Tibial nerve (tissue), 4 donors: ENCODE measurements around the gene SHISAL2A. TPM values are rescaled to one million over a fixed set of nuclear protein-coding genes. Genes with fewer than 3 reads are reported as not detected.

Experiments used
- DNase-seq, 2 donors: peaks; one replicate each; pipeline ENCODE4 v3.0.0-alpha.2; 2019; ENCODE audit warnings: low spot score in 2 of 2
- H3K27ac ChIP-seq, 4 donors: fragments of 200-600 bp; sonication (generic) in 3 of 4; one replicate each; pipeline ENCODE4 v1.5.1; 2017 to 2019; ENCODE audit warnings: mild to moderate bottlenecking in 1 of 4
- H3K27me3 ChIP-seq, 2 donors: fragments of 200-600 bp; sonication (generic) in 1 of 2; one replicate each; pipeline versions ENCODE4 v1.5.1 to v1.6.0; 2017 to 2019
- H3K36me3 ChIP-seq, 3 donors: fragments of 200-600 bp; sonication (generic); one replicate each; pipeline ENCODE4 v1.5.1; 2018 to 2019
- H3K4me1 ChIP-seq, 4 donors: fragments of 200-600 bp; sonication (generic) in 3 of 4; one replicate each; pipeline ENCODE4 v1.5.1; 2017 to 2019
- H3K4me3 ChIP-seq, 4 donors: fragments of 200-600 bp; sonication (generic) in 3 of 4; one replicate each; pipeline ENCODE4 v1.5.1; 2017 to 2019; ENCODE audit warnings: mild to moderate bottlenecking in 1 of 4, moderate library complexity in 1 of 4
- H3K9me3 ChIP-seq, 4 donors: fragments of 200-600 bp; sonication (generic) in 3 of 4; one replicate each; pipeline ENCODE4 v1.5.1; 2017 to 2019
- EP300 ChIP-seq, 2 donors: sonication (generic); formaldehyde crosslinking; IDR thresholded peaks; one replicate each; pipeline ENCODE4 v1.6.1; 2017; ENCODE audit warnings: antibody characterized with exemption in 2 of 2, mild to moderate bottlenecking in 1 of 2
- POLR2A ChIP-seq, 2 donors: fragments of 450-650 bp; IDR thresholded peaks; one replicate each; pipeline ENCODE4 v1.6.1; 2017; ENCODE audit warnings: antibody characterized with exemption in 2 of 2, mild to moderate bottlenecking in 2 of 2, moderate library complexity in 2 of 2
- WGBS, 2 donors: methylation state at CpG; one replicate each; pipeline ENCODE4 v1.1.5; 2018; 5-methylcytosine and 5-hydroxymethylcytosine counted together
- total RNA-seq, 4 donors: library from RNA; depleted of rRNA; stranded (reverse); fragments of >200 nt; gene quantifications; one replicate each; pipeline ENCODE4 v1.1.0, GENCODE V29; 2016
- TF ChIP-seq, protein P1 (sequence below), 5 experiments: fragments of 200-600 bp in 3 of 5; fragments of 450-650 bp in 2 of 5; sonication (generic) in 3 of 5; IDR thresholded peaks; one replicate each; pipeline ENCODE4 v1.5.1; 2016 to 2019; ENCODE audit warnings: antibody characterized with exemption in 5 of 5, mild to moderate bottlenecking in 3 of 5, moderate library complexity in 2 of 5

SHISAL2A gene
- total RNA-seq, 4 donors from 2014 or later, result 1.2 to 1.9 TPM; not detected in 2

DNA sequence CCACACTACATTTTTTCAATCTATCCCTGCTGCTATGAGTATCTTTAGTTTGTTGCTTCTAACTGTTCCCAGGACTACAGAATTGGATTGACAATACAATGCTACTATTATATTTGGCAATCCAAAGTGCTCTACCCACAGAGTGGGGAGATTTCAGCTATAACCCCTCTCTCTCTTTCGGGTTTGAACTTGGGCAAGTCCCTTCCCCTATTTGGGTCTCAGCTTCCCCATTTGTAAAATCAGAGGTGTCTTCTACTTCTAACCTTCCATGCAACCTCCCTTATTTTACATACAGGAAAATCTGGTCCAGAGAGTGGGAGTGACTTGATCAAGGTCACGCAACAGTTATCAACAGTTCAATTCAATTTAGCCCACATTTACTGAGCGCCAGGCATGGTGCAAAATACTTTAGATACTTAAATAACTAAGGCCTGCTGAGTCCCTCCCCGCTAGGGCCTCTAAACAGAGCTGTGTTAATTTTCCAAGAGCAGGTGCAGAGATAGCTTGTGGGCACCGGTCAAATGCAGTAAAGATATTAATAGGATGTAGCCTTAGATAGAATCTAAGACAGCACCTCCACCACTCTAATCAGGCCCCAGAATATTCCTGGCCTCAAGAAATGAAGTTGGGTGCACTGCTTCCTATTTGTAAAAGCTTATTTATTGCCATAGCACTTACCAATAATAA, 40.2 kb upstream of the SHISAL2A start:
- Histone ChIP-seq H3K36me3 (no peaks in the 10 kb centered on the region), H3K9me3 (no peaks in the 10 kb centered on the region), H3K27ac (no peak overlapping the region), H3K27me3 (no peaks in the 10 kb centered on the region), H3K4me3 (no peak overlapping the region), H3K4me1 (no peaks in the 10 kb centered on the region)
- TF ChIP-seq POLR2A (IDR thresholded peaks at IDR 0.05), result no peak
- TF ChIP-seq, protein P1, sequence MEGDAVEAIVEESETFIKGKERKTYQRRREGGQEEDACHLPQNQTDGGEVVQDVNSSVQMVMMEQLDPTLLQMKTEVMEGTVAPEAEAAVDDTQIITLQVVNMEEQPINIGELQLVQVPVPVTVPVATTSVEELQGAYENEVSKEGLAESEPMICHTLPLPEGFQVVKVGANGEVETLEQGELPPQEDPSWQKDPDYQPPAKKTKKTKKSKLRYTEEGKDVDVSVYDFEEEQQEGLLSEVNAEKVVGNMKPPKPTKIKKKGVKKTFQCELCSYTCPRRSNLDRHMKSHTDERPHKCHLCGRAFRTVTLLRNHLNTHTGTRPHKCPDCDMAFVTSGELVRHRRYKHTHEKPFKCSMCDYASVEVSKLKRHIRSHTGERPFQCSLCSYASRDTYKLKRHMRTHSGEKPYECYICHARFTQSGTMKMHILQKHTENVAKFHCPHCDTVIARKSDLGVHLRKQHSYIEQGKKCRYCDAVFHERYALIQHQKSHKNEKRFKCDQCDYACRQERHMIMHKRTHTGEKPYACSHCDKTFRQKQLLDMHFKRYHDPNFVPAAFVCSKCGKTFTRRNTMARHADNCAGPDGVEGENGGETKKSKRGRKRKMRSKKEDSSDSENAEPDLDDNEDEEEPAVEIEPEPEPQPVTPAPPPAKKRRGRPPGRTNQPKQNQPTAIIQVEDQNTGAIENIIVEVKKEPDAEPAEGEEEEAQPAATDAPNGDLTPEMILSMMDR (IDR thresholded peaks at IDR 0.05), result no peak
- no peak for TF ChIP-seq EP300 (IDR thresholded peaks at IDR 0.05)
- no peak for DNase-seq
- WGBS, 2 donors, result 67 to 72% methylated on average over 5 of the region's 5 CpGs

DNA sequence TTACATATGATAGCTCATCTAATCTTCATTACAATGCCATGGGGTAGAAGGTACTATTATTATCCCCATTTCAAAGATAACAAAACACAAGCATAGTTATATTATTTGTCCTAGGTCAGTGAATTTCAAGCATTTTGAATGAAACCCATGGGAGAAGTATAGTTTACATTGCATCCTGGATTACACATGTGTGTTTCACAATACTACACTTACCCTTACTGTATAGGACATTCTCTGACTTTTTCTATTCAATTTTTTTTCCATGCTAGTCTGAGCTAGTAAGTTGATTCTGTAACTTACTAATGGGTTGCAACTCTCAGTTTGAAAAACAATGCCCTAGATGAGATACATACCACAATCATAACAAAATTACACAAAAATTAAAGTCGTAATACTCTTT, 39.5 kb upstream of the SHISAL2A start:
- no peak overlapping the region for H3K27ac ChIP-seq
- H3K4me3 ChIP-seq, result no peak overlapping the region
- 93 to 97% methylated on average over 1 of the region's 1 CpG for WGBS, 2 donors
- no peaks in the 10 kb centered on the region for H3K36me3 ChIP-seq
- no peaks in the 10 kb centered on the region for H3K9me3 ChIP-seq
- H3K27me3 ChIP-seq, result no peaks in the 10 kb centered on the region
- TF ChIP-seq EP300 (IDR thresholded peaks at IDR 0.05), result no peak
- no peak for TF ChIP-seq POLR2A (IDR thresholded peaks at IDR 0.05)
- TF ChIP-seq, protein P1 (IDR thresholded peaks at IDR 0.05), result no peak
- DNase-seq, result no peak
- no peaks in the 10 kb centered on the region for H3K4me1 ChIP-seq

DNA sequence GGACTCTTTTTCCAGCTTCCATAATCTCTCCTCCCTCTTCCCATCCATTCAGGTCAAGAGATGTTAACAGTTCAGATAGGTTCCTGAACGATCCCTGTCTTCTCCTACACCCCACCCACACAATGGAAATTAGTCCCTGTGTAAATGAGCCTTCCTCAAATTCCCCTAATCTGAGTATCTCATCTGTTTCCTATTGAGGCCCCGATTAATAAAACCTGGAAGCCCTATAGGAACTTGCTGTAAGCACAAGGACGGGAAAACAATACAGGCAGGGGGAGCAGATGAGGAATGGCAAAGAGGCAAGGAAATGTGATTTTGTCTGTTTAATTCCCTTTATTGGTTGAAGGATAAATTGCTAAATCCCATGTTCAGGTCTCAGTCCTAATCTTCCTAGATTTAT, 37.9 kb upstream of the SHISAL2A start:
- Histone ChIP-seq H3K27ac (no peak overlapping the region), H3K9me3 (no peaks in the 10 kb centered on the region), H3K27me3 (no peaks in the 10 kb centered on the region), H3K4me1 (no peaks in the 10 kb centered on the region), H3K36me3 (no peaks in the 10 kb centered on the region), H3K4me3 (no peak overlapping the region)
- TF ChIP-seq EP300 (IDR thresholded peaks at IDR 0.05) (no peak), POLR2A (IDR thresholded peaks at IDR 0.05) (no peak)
- TF ChIP-seq, protein P1 (IDR thresholded peaks at IDR 0.05), result no peak
- 40 to 48% methylated on average over 3 of the region's 3 CpGs for WGBS, 2 donors
- DNase-seq, result no peak

DNA sequence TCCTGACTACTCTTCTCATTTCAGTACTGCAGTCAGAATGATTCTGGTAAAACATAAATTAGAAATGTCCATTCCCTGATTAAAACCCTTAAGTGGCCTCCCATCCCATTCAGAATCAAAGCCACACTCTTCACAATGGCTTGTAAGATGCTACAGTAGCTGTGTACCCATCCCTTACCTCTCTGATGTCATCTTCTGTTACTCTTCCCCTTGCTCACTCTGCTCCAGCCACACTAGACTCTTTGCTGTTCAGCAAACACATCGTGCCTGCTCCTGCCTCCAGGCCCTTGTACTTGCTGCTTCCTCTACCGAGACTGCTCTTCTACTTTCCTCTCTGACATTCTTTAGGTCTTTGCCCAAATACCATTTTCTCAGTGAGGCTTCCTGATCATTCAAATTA, 35.1 kb upstream of the SHISAL2A start:
- DNase-seq, result no peak
- H3K27ac ChIP-seq, result no peak overlapping the region
- WGBS, 2 donors, result 50 to 59% methylated on average over 2 of the region's 2 CpGs
- no peaks in the 10 kb centered on the region for H3K36me3 ChIP-seq
- H3K4me3 ChIP-seq, result no peak overlapping the region
- H3K9me3 ChIP-seq, result no peaks in the 10 kb centered on the region
- H3K27me3 ChIP-seq, result no peaks in the 10 kb centered on the region
- TF ChIP-seq POLR2A (IDR thresholded peaks at IDR 0.05) (no peak), EP300 (IDR thresholded peaks at IDR 0.05) (no peak)
- TF ChIP-seq, protein P1 (IDR thresholded peaks at IDR 0.05), result no peak
- H3K4me1 ChIP-seq, result peaks cover 0 to 14% (median 0%) of the 10 kb centered on the region in 4 donors

DNA sequence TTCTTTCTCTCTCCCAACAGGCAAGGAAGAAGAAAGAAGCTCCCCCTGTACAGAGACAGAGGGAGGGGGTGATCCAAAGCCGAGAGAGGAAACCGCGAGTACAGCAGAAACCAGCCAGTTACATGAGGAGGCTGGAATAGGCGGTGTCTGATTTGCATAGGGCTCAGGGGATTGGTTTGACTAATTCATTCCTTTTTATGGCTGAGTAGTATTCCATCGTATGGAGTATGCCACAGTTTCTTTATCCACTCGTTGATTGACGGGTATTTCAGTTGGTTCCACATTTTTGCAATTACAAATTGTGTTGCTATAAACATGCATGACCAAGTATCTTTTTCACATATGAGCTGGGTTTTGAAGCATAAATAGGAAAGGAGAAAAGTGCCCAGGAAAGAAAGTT, 34.2 kb upstream of the SHISAL2A start:
- H3K4me1 ChIP-seq, result peaks cover 0 to 22% (median 5%) of the 10 kb centered on the region in 4 donors
- TF ChIP-seq, protein P1 (IDR thresholded peaks at IDR 0.05), result no peak
- TF ChIP-seq EP300 (IDR thresholded peaks at IDR 0.05) (no peak), POLR2A (IDR thresholded peaks at IDR 0.05) (no peak)
- no peaks in the 10 kb centered on the region for H3K36me3 ChIP-seq
- H3K9me3 ChIP-seq, result no peaks in the 10 kb centered on the region
- DNase-seq, result no peak
- H3K27ac ChIP-seq, result no peak overlapping the region
- H3K27me3 ChIP-seq, result no peaks in the 10 kb centered on the region
- no peak overlapping the region for H3K4me3 ChIP-seq
- 87 to 92% methylated on average over 7 of the region's 7 CpGs for WGBS, 2 donors
